GM21367 (cell line): ENCODE measurements around the gene MRPL30.
"Not testable (repeated sequence)": the region's sequence is repeated elsewhere in the genome, so short reads cannot be mapped to it uniquely, and the experiment has no call there.

Source experiments
- ATAC-seq: cut with Tn5 transposase; IDR thresholded peaks from one replicate; pipeline ENCODE4 v1.9.1; 2021; ENCODE audit not compliant: unreplicated experiment

The MRPL30 gene

DNA sequence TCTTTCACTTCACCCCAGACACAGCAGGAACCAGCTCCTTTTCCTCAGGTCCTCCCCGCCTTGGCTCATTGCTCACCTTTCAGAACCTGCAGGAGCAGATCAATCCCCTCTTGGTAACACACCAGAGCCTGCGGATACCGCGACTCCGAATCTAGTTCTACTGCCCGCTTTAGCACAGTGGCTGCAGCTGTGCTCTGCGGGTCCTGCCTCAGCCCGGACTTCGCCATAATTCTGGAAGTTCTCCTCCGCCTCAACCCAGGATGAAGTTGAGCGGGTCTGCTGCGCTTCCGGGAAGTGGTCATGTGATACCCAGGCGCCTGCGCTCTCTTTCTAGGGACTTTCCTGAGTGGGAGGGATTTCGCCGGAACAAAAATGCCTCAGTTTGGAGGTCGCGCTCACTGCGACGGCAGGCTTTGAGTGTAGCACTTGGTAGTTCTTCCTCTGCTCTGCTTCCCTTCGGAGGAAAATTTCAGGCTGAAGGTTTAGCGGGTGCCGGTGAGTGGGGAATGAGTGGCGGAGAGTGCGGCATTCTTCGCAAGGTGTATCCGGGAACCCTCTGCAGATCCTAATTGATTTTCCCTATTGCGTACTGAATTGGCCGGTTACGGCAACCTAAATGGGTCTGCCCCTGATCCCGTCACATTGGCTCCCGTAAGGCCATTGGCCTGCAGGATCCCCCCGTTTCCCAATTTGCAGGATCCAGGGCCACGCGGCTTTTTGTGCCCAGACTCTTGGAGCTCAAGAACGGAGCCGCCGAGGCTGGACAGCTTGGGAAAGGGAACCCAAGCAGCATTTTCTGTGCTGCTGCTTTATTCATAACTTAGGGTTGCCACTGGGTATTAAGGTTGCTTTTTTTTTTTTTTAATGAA is at the start of gene MRPL30, which contains the start of gene MITD1:
Gene MRPL30 (plus strand): TSS at position 430 of the 869 bp plus-strand sequence. CDS start 5,020 bp downstream, outside the sequence.
Gene MITD1 (minus strand): TSS at position 304 of the 869 bp plus-strand sequence. CDS start 77 bp downstream, at position 227.
- ATAC-seq = peak; percentile 84

DNA sequence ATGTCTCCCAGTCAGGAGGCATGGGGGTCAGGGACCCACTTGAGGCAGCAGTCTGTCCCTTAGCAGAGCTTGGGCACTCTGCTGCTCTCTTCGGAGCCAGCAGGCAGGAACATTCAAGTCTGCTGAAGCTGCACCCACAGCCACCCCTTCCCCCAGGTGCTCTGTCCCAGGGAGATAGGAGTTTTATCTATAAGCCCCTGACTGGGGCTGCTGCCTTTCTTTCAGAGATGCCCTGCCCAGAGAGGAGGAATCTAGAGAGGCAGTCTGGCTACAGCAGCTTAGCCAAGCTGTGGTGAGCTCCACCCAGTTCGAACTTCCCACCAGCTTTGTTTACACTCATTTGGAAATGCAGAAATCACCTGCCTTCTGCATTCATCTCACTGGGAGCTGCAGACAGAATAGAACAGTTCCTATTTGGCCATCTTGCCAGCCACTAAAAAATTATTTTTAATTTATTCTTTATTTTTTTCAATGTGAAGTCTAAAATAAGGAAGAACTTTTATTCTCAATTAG is 45.9 kb upstream of the MRPL30 start:
- ATAC-seq = not testable (repeated sequence)

DNA sequence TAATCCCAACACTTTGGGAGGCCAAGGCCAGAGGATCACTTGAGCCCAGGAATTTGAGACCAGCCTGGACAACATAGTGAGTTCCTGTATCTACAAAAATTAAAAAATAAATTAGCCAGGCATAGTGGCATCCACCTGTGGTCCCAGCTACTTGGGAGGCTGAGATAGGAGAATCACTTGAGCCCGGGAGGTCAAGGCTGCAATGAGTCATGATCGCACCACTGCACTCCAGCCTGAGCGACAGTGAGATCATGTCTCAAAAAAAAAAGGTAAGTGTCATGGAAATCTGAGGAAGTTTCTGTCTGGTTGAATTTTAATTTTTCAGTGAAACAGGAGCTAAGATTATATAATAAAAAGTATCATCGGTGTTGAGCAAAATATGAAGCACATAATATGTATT is 42.0 kb upstream of the MRPL30 start:
- no peak for ATAC-seq

DNA sequence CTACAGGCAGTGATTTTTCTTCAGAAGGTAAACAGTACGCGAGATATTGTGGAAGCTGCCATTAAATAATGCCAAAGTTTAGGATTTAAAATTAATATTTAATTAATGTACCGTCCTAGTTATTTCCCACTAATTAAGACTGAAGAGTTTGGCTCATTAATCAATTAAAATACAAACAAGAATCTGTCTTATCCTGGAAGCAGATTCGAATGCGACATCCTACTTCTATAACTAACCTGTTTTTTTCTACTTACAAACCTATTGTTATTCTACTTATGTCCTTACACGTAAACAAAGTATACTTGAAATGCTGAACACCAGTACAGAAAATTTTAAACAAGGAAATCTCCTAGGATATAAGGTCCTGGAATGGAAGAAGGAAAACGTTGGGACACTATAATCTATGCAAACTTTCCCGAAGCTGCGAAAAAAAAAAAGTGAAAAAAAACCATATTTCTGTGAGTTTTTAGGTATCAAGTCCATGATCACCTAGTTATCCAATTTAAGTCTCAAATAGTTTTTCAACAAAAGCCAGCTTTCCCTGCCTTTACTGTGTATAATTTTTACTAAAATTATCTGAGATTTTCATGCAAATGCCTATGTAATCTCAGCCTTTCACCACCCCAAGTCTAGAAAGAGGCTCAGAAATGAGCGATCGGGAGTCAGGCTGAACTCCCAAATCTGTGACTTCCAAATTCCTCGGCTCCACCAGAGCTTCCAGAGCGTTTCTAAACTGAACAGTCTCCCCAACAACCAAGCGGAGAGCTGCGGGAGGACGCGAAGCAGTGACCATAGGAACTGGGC is 40.7 kb upstream of the MRPL30 start:
- no peak for ATAC-seq

DNA sequence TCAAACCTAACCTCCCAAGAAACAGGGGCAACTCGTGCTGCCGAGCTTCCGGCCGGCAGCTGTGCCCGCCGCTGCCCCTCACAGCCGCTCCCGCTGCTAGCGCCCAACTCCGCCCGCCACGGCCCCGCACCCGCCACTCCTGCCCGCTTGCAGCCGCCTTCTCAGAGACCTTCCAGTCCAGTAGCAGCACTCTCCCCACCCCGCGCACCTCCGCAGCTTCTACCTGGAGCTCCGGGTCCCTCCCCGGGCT is 40.2 kb upstream of the MRPL30 start:
- ATAC-seq = peak; percentile 28

GRCh38 chr2:99141110-99142108 is 39.6 kb upstream of the MRPL30 start, which contains the start of gene C2orf15:
Gene C2orf15, plus strand, starts transcription at chr2:99141707. Its CDS starts 8,852 bp downstream, at chr2:99150559.
- ATAC-seq = peak; percentile 83

GRCh38 chr2:99150706-99151105 is 30.3 kb upstream of the MRPL30 start:
- no peak for ATAC-seq

DNA sequence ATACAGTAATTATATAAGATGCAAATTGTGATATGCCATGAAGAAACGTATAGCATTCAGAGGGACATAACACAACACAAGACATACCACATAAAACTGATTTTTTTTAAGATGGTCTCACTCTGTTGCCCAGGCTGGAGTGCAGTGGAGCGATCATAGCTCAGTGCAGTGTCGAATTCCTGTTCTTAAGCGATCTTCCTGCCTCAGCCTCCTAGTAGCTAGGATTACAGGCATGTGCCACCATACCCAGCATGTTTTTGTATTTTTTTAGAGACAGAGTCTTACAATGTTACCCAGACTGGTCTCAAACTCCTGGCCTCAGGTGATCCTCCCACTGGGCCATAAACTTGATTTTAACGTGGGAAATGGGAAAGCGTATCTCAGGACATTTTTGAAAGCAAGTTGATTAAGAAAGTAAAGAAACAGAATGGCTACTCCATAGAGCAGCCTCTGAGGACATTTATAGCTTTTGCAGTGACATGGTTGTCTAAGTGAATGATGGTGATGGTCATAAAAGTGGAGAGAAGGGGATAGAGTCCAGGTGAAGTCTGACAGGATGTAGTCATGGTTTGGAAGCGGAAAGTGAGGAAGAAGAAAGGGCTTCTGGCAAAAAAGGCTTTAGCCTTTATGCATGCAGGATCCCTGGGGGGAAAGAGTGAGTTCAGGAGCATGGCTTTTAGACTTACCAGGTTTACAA is 28.6 kb upstream of the MRPL30 start:
- ATAC-seq = no peak

GRCh38 chr2:99153921-99154604 is 26.9 kb upstream of the MRPL30 start:
- no peak for ATAC-seq

GRCh38 chr2:99154643-99155536 is 26.1 kb upstream of the MRPL30 start, which contains the start of the genes LIPT1 and TSGA10:
Gene LIPT1, plus strand, starts transcription at chr2:99154967. Its CDS starts 6,991 bp downstream, at chr2:99161958.
Gene TSGA10, minus strand, starts transcription at chr2:99154942. Its CDS starts 45,503 bp downstream, at chr2:99109439.
- ATAC-seq = peak; percentile 90

DNA sequence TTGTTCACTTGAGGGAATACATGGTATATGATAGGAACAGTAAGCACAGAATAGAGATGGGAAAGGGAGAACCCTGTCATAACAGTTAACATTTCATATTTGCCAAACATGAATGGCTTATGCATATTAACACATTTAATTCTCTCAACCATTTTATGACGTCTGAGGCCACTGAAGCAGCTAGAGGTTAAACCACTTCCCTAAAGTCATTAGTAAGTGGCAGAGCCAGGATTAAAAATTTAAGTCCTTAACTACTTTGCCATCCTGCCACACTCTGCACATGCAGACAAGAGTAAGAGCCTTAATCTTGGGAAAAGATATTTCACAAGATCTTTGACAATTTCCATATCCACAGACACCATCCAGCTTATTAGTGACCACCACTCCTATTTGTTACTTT is 24.1 kb upstream of the MRPL30 start:
- no peak for ATAC-seq

DNA sequence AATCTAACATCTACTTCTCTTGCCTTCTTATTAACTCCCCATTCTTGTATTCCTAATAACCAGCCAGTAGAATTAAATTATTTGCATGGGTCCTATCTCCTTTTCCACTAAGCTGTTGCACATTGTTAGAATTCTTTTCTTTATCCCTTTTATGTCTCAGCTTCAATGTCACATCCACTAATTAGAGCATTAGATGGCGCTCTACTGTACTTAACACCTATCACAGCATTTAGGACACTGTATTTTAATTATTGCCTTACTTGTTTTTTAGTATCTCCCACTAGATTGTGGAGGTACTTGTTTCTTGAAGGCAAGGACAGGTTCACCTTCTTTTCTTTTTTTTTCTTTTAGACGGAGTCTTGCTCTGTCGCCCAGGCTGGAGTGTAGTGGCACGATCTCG is 22.4 kb upstream of the MRPL30 start:
- no peak for ATAC-seq

DNA sequence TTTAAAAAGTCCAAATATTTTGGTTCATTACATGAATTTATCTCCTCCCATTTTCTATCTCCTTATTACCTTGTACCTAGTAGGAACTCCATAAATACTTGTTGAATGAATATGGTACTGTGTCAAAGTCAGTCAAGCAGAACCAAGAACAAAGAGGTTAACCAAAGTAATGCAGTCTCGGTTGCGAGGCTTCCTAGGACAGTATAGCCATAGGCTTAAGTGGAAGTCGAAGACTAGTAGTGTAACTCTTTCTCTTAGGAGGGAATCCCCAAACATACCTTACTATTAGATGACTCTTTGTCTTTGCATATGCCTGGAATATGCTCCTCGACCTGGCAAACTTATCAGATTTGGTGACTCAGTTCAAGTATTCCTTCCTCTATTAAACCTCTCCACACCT is 21.4 kb upstream of the MRPL30 start:
- no peak for ATAC-seq

DNA sequence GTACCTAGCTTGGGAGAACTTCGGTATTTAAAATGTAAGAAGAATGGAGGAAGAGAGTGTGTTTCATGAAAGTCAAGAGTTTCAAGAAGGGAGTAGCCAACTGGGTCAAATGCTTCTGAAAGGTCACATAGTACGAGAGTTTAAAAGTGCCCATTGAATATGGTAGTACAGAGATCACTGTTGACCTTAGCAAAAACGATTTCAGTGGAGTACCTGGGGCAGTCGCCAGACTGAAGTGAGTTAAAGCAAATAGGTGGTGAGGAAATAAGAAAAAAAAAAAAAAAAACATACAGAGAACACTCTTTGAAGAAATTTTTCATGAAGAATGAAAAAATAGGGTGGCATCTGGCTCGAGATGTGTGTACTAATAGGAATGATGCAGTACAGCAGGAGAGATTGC is 14.8 kb upstream of the MRPL30 start:
- ATAC-seq = no peak

DNA sequence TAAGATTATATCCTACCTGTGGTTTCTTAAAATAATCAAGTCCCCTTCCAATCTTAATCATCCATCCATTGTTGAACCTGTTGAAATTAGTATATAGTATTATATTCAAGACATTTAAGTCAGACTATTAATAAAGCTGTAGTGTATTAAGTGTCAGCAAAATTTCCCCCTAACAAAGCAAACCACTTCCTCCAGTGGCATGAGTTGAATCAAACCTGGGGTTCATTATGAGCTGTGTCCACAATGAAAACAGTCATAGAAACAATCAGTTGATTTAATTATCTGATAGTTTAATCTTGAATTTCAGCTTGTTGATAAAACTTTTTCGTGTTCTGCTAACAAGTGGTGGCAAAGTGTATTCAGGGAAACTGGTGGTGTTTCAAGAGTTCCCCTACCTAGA is 11.4 kb upstream of the MRPL30 start:
- no peak for ATAC-seq

- no peak for ATAC-seq
Measured at GRCh38 chr2:99171377-99172140, 9.4 kb upstream of the MRPL30 start.

GRCh38 chr2:99181624-99182000 is 628 bp downstream of the MRPL30 start:
- no peak for ATAC-seq
